Fibroblast of the aortic adventitia (primary cell): Measurements from ENCODE around the gene SYT7. TPM values are rescaled to one million over a fixed set of nuclear protein-coding genes. Genes with fewer than 3 reads are reported as not detected.
A peak's percentile ranks its signal among the peaks of the same experiment; 100 is the strongest.

Experiments used
- DNase-seq: peaks from one replicate; pipeline ENCODE4 v3.0.0-alpha.2; 2010; ENCODE audit warnings: low read depth
- H3K4me3 ChIP-seq: 2 replicates; pipeline ENCODE4 v1.5.1; 2011; ENCODE audit warnings: low read depth, mild to moderate bottlenecking, control low read depth, low read length, moderate library complexity
- CTCF ChIP-seq: IDR thresholded peaks from 2 replicates; pipeline ENCODE4 v1.5.1; 2011; ENCODE audit warnings: mild to moderate bottlenecking, low read length, control low read depth, inconsistent platforms; ENCODE audit not compliant: insufficient read depth
- total RNA-seq: library from RNA; depleted of rRNA; stranded (reverse); fragments of >200 nt; gene quantifications from 2 replicates; pipeline ENCODE4 v1.2.3, GENCODE V29; 2012; ENCODE audit warnings: low replicate concordance

SYT7 gene
- total RNA-seq, 1 donor, result 112 TPM

GRCh38 chr11:61549662-61550568, 31.0 kb downstream of the SYT7 start:
- DNase-seq, result no peak
- TF ChIP-seq CTCF, result no peak
- H3K4me3 ChIP-seq, result no peak overlapping the region

DNA sequence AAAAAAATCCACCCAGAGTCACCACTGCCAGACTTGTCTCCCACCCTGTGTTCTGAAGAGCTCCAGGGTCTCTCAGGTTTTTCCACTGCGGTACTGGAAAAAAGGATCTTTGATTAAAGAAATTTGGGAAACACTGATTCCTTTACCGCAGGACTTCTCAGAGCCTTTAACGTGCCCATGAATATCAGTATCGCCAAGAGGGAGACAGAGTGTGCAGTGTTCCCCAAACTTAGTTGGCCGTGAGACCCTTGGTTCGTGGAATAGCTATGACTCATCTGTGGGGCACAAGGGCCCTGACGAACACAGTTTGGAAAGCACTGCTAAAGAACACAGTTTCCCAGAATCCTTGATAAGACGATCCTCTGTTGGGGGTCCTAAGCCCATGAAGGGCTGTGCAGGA, 31.7 kb downstream of the SYT7 start:
- no peak for TF ChIP-seq CTCF
- H3K4me3 ChIP-seq, result no peak overlapping the region
- DNase-seq, result no peak

DNA sequence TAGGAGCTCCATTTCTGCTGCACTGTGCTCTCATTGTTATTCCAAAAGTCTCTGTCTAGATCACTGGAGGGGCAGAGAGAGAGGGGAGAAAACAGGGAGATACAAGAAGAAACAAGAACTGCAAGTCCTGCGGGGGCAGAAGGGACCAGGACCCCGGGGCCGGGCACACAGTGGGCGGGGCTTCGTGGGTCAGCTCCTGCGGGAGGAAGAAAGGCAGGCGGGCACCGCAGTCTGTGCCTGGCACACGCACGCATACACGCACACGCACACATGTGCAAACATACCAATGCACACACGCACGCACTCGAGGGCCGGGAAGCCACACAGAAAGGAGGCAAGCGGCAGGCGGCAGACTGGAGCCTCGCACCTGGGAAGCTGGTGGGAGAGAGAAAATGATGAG, 33.6 kb downstream of the SYT7 start:
- no peak for DNase-seq
- TF ChIP-seq CTCF, result no peak
- H3K4me3 ChIP-seq, result no peak overlapping the region

DNA sequence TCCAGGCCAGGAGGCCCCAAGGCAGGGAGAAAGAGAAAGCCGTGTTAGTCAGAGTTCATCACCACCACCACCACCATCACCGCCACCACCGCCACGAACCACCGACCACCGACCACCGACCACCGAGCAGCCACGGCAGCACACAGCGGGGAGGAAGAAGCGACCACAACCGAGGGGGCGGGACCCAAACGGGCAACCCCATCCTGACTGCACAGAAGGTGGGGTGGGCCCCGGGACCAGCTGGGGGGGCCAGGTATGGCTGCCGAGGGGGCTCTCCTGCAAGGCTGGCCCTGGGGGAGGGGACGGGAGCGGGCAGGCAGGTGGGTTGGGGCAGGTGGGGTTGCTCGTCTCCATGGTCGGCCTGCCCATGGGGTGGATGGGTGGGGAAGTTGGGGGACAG, 34.2 kb downstream of the SYT7 start:
- no peak for DNase-seq
- no peak overlapping the region for H3K4me3 ChIP-seq
- TF ChIP-seq CTCF, result no peak

DNA sequence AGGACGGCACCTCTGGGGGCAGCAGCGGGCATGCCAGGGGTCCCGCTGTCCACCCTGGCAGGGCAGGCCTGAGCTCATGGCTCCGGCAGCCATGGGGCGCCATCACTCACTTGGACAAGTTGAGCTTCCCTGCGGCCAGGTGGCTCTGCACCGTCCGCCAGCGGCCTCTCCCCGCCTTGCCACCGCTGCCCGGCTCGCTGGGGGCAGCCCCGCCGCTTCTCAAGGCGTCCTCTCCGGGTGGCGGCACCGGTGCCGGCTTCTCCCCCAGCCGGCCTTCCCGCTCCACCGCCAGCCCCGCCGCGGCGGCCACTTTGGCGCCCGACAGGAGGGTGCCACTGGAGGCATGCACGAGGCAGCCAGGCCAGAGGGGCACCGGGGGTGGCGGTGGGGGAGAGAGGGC, 35.0 kb downstream of the SYT7 start:
- TF ChIP-seq CTCF, result no peak
- no peak overlapping the region for H3K4me3 ChIP-seq
- no peak for DNase-seq

- peak; percentile 36 for TF ChIP-seq CTCF
- DNase-seq, result no peak
Observed at GRCh38 chr11:61545341-61545740, 35.5 kb downstream of the SYT7 start.

More at GRCh38 chr11:61545341-61545740, 35.5 kb downstream of the SYT7 start:
- H3K4me3 ChIP-seq, result no peak overlapping the region
